Aorta (tissue), 5 donors: ENCODE data around the gene ARHGAP15. TPM values are rescaled to one million over a fixed set of nuclear protein-coding genes. Genes with fewer than 3 reads are reported as not detected.

ENCODE experiments used
- ATAC-seq: fragments of 200-7000 bp; cut with Tn5 transposase; one replicate; pipeline ENCODE4 v1.9.1; 2022; ENCODE audit warnings: moderate library complexity; ENCODE audit not compliant: low FRiP score
- DNase-seq, 2 donors: peaks; one replicate each; pipeline ENCODE4 v3.0.0-alpha.2; 2020
- H3K27ac ChIP-seq, 2 donors: one replicate each; pipeline ENCODE4 v1.5.1; 2013; ENCODE audit warnings: low read length in 2 of 2, mild to moderate bottlenecking in 2 of 2, moderate library complexity in 2 of 2, control low read depth in 1 of 2, inconsistent platforms in 1 of 2, low read depth in 1 of 2
- H3K27me3 ChIP-seq, 2 donors: one replicate each; pipeline ENCODE4 v1.6.1; 2013; ENCODE audit warnings: control low read depth in 1 of 2, low read length in 1 of 2, mild to moderate bottlenecking in 1 of 2, moderate library complexity in 1 of 2; ENCODE audit not compliant: insufficient read depth in 2 of 2, control insufficient read depth in 1 of 2
- H3K36me3 ChIP-seq, 2 donors: one replicate each; pipeline ENCODE4 v1.6.1; 2013; ENCODE audit warnings: control low read depth in 1 of 2, low read length in 1 of 2, mild to moderate bottlenecking in 1 of 2; ENCODE audit not compliant: insufficient read depth in 2 of 2, control insufficient read depth in 1 of 2
- H3K4me1 ChIP-seq, 2 donors: one replicate each; pipeline ENCODE4 v1.6.1; 2013; ENCODE audit warnings: low read length in 2 of 2, control low read depth in 1 of 2, mild to moderate bottlenecking in 1 of 2, moderate library complexity in 1 of 2; ENCODE audit not compliant: insufficient read depth in 2 of 2, control insufficient read depth in 1 of 2
- H3K4me3 ChIP-seq, 2 donors: one replicate each; pipeline ENCODE4 v1.5.1; 2013; ENCODE audit warnings: low read length in 2 of 2, control low read depth in 1 of 2, mild to moderate bottlenecking in 1 of 2
- H3K9me3 ChIP-seq: one replicate; pipeline ENCODE4 v1.6.1; 2013; ENCODE audit warnings: mild to moderate bottlenecking, low read length; ENCODE audit not compliant: control insufficient read depth
- WGBS, 2 donors: extraction: QIAGEN DNeasy Blood & Tissue Kit; methylation state at CpG; one replicate each; pipeline ENCODE4 v1.1.7; 2013; 5-methylcytosine and 5-hydroxymethylcytosine counted together
- intact Hi-C, 2 donors: fragments of 100-400 bp; cut with DNase I; formaldehyde crosslinking; loops; one replicate each; pipeline versions ENCODE4 v1.14.2 to v1.15.0; 2022
- polyA plus RNA-seq, 2 donors: library from polyadenylated mRNA; stranded (reverse); fragments of 200-250 nt; gene quantifications; one replicate each; pipeline ENCODE4 v1.2.3, GENCODE V29; 2013
- total RNA-seq, 2 donors: library from RNA; stranded (reverse); fragmentation: NEBNext Ultra II Directional; extraction: Animal tissue kit (Norgen Biotek cat#: 25700); gene quantifications; one replicate each; pipeline ENCODE4 v1.2.1, GENCODE V29; 2021
- donor health status: healthy with polysubstance abuse.
- donor health status: Bipolar disorder and iron deficiency.
- donor health status: DM: no; HTN: no; CAD: no.
- donor health status: DM: no; HTN: no; CAD: no.
- donor health status: DM: yes; HTN: yes; CAD: no.

Gene ARHGAP15
- total and polyA plus RNA-seq, 4 donors = 9.8 to 26.2 (median 12.8) TPM

DNA sequence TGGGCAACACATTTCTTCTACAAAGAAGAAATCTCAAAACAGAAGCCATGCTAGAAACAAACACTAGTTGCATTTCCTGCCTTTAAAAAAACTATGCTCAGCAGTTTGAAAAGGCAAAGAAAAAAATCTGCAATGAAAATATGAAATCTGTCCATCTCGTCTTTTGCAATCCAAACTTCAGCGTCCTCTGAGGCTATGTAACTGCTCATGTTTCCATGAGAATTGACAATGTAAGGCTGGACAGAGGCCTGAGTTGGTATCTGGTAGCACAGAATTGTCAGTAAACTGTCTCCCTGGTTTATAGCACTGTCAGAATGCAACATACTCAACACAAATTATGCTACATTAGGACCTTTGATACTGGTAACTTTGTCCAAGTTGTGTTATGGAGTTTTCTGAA, 429.9 kb downstream of the ARHGAP15 start:
- WGBS, 2 donors = 67 to 75% methylated on average over 2 of the region's 2 CpGs
- H3K27me3 ChIP-seq = no peaks in the 10 kb centered on the region
- no peaks in the 10 kb centered on the region for H3K4me1 ChIP-seq
- H3K9me3 ChIP-seq = no peaks in the 10 kb centered on the region
- H3K36me3 ChIP-seq = no peaks in the 10 kb centered on the region
- no peak overlapping the region for H3K27ac ChIP-seq
- no peak for DNase-seq
- ATAC-seq = no peak
- intact Hi-C loops = no loop called here
- H3K4me3 ChIP-seq = no peak overlapping the region

DNA sequence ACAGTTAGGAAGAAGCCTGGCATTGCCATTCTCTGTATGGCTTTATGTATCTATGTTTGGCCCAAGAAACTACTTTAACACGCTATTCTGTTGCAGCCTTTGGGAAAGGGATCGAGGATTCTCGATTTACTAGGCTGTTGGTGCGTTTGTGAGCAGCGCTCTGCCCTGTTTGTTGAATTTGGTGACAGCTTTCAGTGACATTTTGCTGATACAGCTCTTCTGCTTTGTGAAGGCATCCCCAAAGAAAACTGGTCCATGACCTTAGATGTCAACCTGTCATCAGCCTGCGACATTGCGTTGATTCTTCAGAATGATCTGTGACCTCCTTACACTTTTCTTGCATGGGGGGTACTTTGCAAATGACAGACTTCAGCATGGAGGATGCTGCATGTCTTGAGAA, 431.5 kb downstream of the ARHGAP15 start:
- no peaks in the 10 kb centered on the region for H3K36me3 ChIP-seq
- intact Hi-C loops = no loop called here
- DNase-seq (no peak), ATAC-seq (no peak)
- H3K4me3 ChIP-seq = no peak overlapping the region
- no peaks in the 10 kb centered on the region for H3K9me3 ChIP-seq
- H3K27me3 ChIP-seq = no peaks in the 10 kb centered on the region
- WGBS, 2 donors = 93 to 95% methylated on average over 7 of the region's 7 CpGs
- no peaks in the 10 kb centered on the region for H3K4me1 ChIP-seq
- no peak overlapping the region for H3K27ac ChIP-seq

DNA sequence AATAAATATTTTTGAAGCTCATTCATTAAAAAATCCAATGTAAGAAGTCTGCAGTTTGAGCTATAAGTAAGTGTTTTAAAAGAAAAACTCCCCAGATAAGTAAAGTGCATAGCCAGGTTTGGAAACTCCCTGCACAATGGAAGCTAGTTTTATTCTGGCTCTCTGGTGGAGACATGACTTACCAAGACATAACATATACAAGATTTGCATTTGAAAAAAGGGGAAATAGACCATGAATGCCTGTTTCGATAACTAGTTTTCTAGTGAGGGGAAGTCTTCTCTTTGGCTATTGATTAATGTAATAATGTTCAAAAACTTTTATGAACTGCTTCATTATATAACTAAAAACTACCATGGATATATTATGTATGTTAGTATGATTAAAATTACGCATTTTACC, 435.2 kb downstream of the ARHGAP15 start:
- intact Hi-C loops = no loop called here
- H3K4me1 ChIP-seq = no peaks in the 10 kb centered on the region
- H3K4me3 ChIP-seq = no peak overlapping the region
- H3K27me3 ChIP-seq = no peaks in the 10 kb centered on the region
- ATAC-seq = no peak
- 98% methylated on average over 2 of the region's 2 CpGs for whole genome bisulfite sequencing, 2 donors
- no peaks in the 10 kb centered on the region for H3K36me3 ChIP-seq
- H3K27ac ChIP-seq = no peak overlapping the region
- no peaks in the 10 kb centered on the region for H3K9me3 ChIP-seq
- DNase-seq = no peak

DNA sequence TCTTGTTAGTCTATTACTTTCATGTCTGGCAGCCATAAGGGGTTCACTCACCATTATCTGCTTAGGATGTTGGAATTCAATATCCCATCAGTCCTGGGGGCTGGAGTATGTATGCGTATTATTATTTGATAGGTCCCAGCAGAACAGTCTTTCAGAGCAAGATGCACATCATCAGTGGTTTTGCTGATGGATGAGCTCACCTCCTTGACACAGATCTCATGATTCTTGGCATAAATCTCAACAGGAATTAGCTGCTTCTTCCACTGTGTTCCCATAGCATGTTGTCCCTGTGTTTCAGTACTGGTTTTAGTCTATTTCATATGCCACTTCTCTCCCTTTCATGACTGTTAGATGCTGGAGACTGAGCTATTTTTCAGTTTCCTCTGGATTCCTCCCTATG, 442.5 kb downstream of the ARHGAP15 start:
- ATAC-seq (no peak), DNase-seq (no peak)
- WGBS, 2 donors = 95 to 96% methylated on average over 1 of the region's 1 CpG
- Histone ChIP-seq H3K27me3 (no peaks in the 10 kb centered on the region), H3K27ac (no peak overlapping the region), H3K4me3 (no peak overlapping the region), H3K36me3 (no peaks in the 10 kb centered on the region), H3K4me1 (no peaks in the 10 kb centered on the region), H3K9me3 (no peaks in the 10 kb centered on the region)
- intact Hi-C loops = no loop called here

DNA sequence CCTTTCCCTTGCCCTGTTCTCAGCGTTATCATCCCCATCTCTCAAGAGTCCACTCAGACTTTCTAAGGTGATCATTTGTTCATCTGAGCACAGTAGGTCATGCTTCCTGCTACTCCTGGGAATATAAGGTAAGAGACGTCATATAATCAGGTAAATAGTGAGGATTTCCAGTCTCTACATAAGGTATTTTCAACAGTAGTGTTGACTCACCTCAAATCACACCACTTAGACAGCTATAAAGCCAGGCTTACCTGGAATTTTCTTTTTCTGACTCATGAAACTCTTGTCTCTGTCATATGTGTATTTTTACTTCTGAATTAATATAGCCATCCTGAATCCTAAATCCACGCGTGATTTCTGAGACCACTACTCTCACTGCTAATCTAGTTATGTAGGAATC, 443.2 kb downstream of the ARHGAP15 start:
- H3K36me3 ChIP-seq = no peaks in the 10 kb centered on the region
- H3K27ac ChIP-seq = no peak overlapping the region
- no peaks in the 10 kb centered on the region for H3K9me3 ChIP-seq
- no peaks in the 10 kb centered on the region for H3K4me1 ChIP-seq
- WGBS, 2 donors = 92% methylated on average over 4 of the region's 4 CpGs
- no peak overlapping the region for H3K4me3 ChIP-seq
- no peaks in the 10 kb centered on the region for H3K27me3 ChIP-seq
- intact Hi-C loops = no loop called here
- no peak for ATAC-seq
- DNase-seq = no peak

DNA sequence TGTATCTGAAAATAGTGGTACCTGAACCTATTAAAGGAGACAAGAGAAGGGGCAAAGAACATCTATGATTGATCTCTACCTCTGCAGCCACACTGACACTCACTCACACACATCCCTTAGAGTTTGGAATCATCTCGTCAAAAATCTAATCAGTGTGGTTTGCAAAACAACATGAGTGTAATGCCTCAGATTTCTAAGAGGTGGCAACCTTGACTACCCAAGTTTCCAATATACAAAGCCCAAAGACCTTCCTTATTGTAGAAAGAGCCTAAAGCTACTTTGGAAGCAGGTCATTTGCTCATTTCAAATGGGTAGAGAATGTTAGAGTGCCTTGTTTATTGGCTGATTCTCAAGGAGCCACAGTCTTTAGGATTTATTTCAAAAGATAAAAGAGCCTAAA, 444.9 kb downstream of the ARHGAP15 start:
- intact Hi-C loops = no loop called here
- Histone ChIP-seq H3K36me3 (no peaks in the 10 kb centered on the region), H3K4me1 (no peaks in the 10 kb centered on the region), H3K27me3 (no peaks in the 10 kb centered on the region), H3K27ac (no peak overlapping the region), H3K4me3 (no peak overlapping the region), H3K9me3 (no peaks in the 10 kb centered on the region)
- ATAC-seq (no peak), DNase-seq (no peak)
- WGBS, 2 donors = 58 to 65% methylated on average over 1 of the region's 1 CpG

DNA sequence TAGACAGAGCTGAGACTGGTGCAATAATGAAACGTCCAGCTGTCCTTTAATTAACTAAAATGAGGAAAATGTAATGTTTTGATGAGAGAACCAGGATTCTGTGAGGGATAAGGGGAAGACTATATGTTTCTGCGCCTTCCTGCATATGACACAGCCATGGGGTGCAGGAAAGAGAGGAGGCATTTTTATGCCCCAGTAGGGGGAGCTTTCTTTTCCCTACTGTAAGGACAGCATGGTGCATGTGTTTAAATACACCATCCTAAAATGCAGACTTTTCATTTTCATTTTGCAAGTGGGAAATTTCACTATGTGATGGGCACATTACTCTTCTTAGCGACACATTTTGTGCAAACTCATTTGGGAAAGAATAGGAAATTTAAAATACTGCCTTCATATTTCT, 446.1 kb downstream of the ARHGAP15 start:
- intact Hi-C loops = no loop called here
- Histone ChIP-seq H3K27me3 (no peaks in the 10 kb centered on the region), H3K36me3 (no peaks in the 10 kb centered on the region), H3K4me1 (no peaks in the 10 kb centered on the region), H3K27ac (no peak overlapping the region), H3K9me3 (no peaks in the 10 kb centered on the region), H3K4me3 (no peak overlapping the region)
- ATAC-seq (no peak), DNase-seq (no peak)
- 93 to 98% methylated on average over 3 of the region's 3 CpGs for WGBS, 2 donors

DNA sequence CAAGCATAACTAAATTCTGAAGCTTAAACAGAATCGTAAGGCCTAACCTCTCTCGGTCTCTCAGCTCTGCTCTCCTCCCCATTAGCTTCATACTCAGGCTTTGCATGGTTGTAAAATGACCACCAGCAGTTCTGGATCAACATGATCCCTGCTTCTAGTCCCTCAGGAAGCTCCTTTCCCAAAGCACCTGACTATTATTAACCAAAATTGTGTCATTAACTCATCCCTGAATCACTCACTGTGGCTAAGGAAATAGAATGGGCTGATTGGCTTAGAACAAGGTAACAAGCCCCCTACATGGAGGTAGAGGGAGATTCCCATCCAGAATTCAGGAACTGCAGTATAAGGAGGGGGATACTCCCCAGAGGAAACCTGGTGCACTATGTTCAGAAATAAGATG, 448.3 kb downstream of the ARHGAP15 start:
- Histone ChIP-seq H3K27ac (no peak overlapping the region), H3K27me3 (no peaks in the 10 kb centered on the region), H3K4me3 (no peak overlapping the region), H3K9me3 (no peaks in the 10 kb centered on the region), H3K36me3 (no peaks in the 10 kb centered on the region), H3K4me1 (peaks cover 0 to 2% of the 10 kb centered on the region in 2 donors)
- ATAC-seq (no peak), DNase-seq (no peak)
- intact Hi-C loops = no loop called here
- 94% methylated on average over 2 of the region's 2 CpGs for WGBS, 2 donors

DNA sequence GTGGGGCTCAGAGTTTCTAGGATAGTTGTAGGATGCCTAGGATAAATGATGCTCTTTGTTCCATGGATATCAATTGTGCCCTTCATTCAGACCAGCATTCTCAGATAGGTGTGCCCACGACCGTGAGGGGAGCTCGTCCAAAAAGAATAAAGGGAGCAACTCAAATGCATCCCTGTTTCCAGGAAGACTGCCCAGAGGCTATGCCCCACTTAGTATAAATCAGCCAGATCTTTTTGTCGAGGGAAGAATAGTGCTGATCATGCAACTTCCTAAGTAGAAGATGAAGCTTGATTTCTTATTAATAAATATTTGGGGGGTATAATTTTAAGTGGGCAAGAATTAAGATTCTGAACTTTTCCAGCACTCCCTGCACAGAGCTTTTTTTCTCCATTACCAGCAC, 450.2 kb downstream of the ARHGAP15 start:
- Histone ChIP-seq H3K9me3 (no peaks in the 10 kb centered on the region), H3K36me3 (no peaks in the 10 kb centered on the region), H3K4me3 (no peak overlapping the region), H3K27ac (no peak overlapping the region), H3K4me1 (peaks cover 0 to 2% of the 10 kb centered on the region in 2 donors), H3K27me3 (no peaks in the 10 kb centered on the region)
- WGBS, 2 donors = 86 to 93% methylated on average over 4 of the region's 4 CpGs
- no peak for ATAC-seq
- DNase-seq = no peak
- intact Hi-C loops = no loop called here
